HEK293 (cell line): ENCODE data around the gene TNP2.

Experiments
- CTCF ChIA-PET: fragments of 350-600 bp; formaldehyde crosslinking; extraction: SDS; loops from one replicate; lab custom pipeline; 2021; ENCODE audit warnings: antibody characterized with exemption; lab: Yijun Ruan, JAX
- POLR2A ChIA-PET: fragments of 300-600 bp; formaldehyde crosslinking; extraction: SDS; loops from one replicate; lab custom pipeline; 2020; ENCODE audit warnings: antibody characterized with exemption, inconsistent platforms; lab: Yijun Ruan, JAX
- H3K27ac ChIP-seq: fragments of 200-500 bp; sonication (Bioruptor generic); 2 replicates; pipeline ENCODE4 v1.5.1; 2014; ENCODE audit warnings: low read depth, low read length, control low read depth, inconsistent platforms; ENCODE audit errors: extremely low read depth
- H3K36me3 ChIP-seq, 2 experiments: fragments of 200-500 bp in 1 of 2; sonication (Bioruptor generic) in 1 of 2; 1 replicate in 1 of 2; 2 replicates in 1 of 2; pipeline ENCODE4 v1.5.1; 2014 to 2017; ENCODE audit warnings: inconsistent platforms in 2 of 2, low read length in 2 of 2; ENCODE audit not compliant: control insufficient read depth in 2 of 2, insufficient read depth in 1 of 2
- H3K4me1 ChIP-seq: fragments of 200-500 bp; sonication (Bioruptor generic); 2 replicates; pipeline ENCODE4 v1.5.1; 2014; ENCODE audit warnings: mild to moderate bottlenecking, low read length, inconsistent platforms; ENCODE audit not compliant: control insufficient read depth, insufficient read depth
- H3K4me3 ChIP-seq: 2 replicates; pipeline ENCODE4 v1.5.1; 2011; ENCODE audit warnings: low read depth, mild to moderate bottlenecking, control low read depth, low read length, moderate library complexity
- H3K9me3 ChIP-seq: fragments of 200-500 bp; sonication (Bioruptor generic); 2 replicates; pipeline ENCODE4 v1.5.1; 2014; ENCODE audit warnings: low read depth, low read length, inconsistent platforms; ENCODE audit not compliant: control insufficient read depth, insufficient read depth
- KLF7 ChIP-seq: fragments of 450-650 bp; formaldehyde crosslinking; IDR thresholded peaks from 2 replicates; pipeline ENCODE4 v1.5.1; 2016; ENCODE audit warnings: missing biosample characterization, missing genetic modification characterization, borderline replicate concordance
- TRIM28 ChIP-seq: IDR thresholded peaks from 2 replicates; pipeline ENCODE4 v1.6.1; 2011; ENCODE audit warnings: low read length, control low read depth, borderline replicate concordance
- WT1 ChIP-seq: fragments of 450-650 bp; formaldehyde crosslinking; IDR thresholded peaks from 2 replicates; pipeline ENCODE4 v1.5.1; 2016; ENCODE audit warnings: missing biosample characterization, missing genetic modification characterization
- ZIC2 ChIP-seq: fragments of 450-650 bp; formaldehyde crosslinking; IDR thresholded peaks from 2 replicates; pipeline ENCODE4 v1.5.1; 2016; ENCODE audit warnings: missing biosample characterization, missing genetic modification characterization
- ZNF121 ChIP-seq: fragments of 450-650 bp; formaldehyde crosslinking; IDR thresholded peaks from 2 replicates; pipeline ENCODE4 v1.5.1; 2016; ENCODE audit warnings: missing biosample characterization, missing genetic modification characterization
- ZNF132 ChIP-seq: fragments of 450-650 bp; formaldehyde crosslinking; IDR thresholded peaks from 2 replicates; pipeline ENCODE4 v1.5.1; 2017; ENCODE audit warnings: missing biosample characterization, missing genetic modification characterization, borderline replicate concordance
- ZNF211 ChIP-seq: fragments of 450-650 bp; formaldehyde crosslinking; IDR thresholded peaks from 2 replicates; pipeline ENCODE4 v1.5.1; 2016; ENCODE audit warnings: low read depth, missing biosample characterization, missing genetic modification characterization
- ZNF292 ChIP-seq: fragments of 450-650 bp; formaldehyde crosslinking; IDR thresholded peaks from 2 replicates; pipeline ENCODE4 v1.5.1; 2016; ENCODE audit warnings: low read depth, missing biosample characterization, missing genetic modification characterization, borderline replicate concordance
- ZNF311 ChIP-seq: fragments of 450-650 bp; formaldehyde crosslinking; IDR thresholded peaks from 2 replicates; pipeline ENCODE4 v1.5.1; 2017; ENCODE audit warnings: missing biosample characterization, missing genetic modification characterization, borderline replicate concordance
- ZNF335 ChIP-seq: fragments of 450-650 bp; formaldehyde crosslinking; conservative IDR thresholded peaks from 2 replicates; pipeline ENCODE4 v1.5.1; 2016; ENCODE audit warnings: missing biosample characterization, missing genetic modification characterization
- ZNF350 ChIP-seq: fragments of 450-650 bp; formaldehyde crosslinking; IDR thresholded peaks from 2 replicates; pipeline ENCODE4 v1.5.0; 2017; ENCODE audit warnings: missing biosample characterization, mild to moderate bottlenecking, missing genetic modification characterization
- ZNF354C ChIP-seq: fragments of 450-650 bp; formaldehyde crosslinking; IDR thresholded peaks from 2 replicates; pipeline ENCODE4 v1.5.1; 2016; ENCODE audit warnings: missing biosample characterization, missing genetic modification characterization, low read depth, borderline replicate concordance
- ZNF366 ChIP-seq: fragments of 450-650 bp; formaldehyde crosslinking; conservative IDR thresholded peaks from 2 replicates; pipeline ENCODE4 v1.5.1; 2016; ENCODE audit warnings: missing biosample characterization, missing genetic modification characterization
- ZNF544 ChIP-seq: fragments of 450-650 bp; formaldehyde crosslinking; IDR thresholded peaks from 2 replicates; pipeline ENCODE4 v1.5.0; 2017; ENCODE audit warnings: missing biosample characterization, missing genetic modification characterization
- ZNF623 ChIP-seq: fragments of 450-650 bp; formaldehyde crosslinking; IDR thresholded peaks from 2 replicates; pipeline ENCODE4 v1.5.1; 2016; ENCODE audit warnings: missing biosample characterization, missing genetic modification characterization
- ZNF626 ChIP-seq: fragments of 450-650 bp; sonication (Bioruptor Pico); formaldehyde crosslinking; IDR thresholded peaks from 2 replicates; pipeline ENCODE4 v1.5.1; 2018; ENCODE audit warnings: missing biosample characterization, missing genetic modification characterization, inconsistent platforms
- ZNF660 ChIP-seq: fragments of 450-650 bp; IDR thresholded peaks from 2 replicates; pipeline ENCODE4 v1.5.1; 2018; ENCODE audit warnings: missing biosample characterization, mild to moderate bottlenecking, missing genetic modification characterization
- ZNF692 ChIP-seq: fragments of 450-650 bp; formaldehyde crosslinking; IDR thresholded peaks from 2 replicates; pipeline ENCODE4 v1.5.1; 2016; ENCODE audit warnings: missing biosample characterization, missing genetic modification characterization
- ZNF701 ChIP-seq: fragments of 450-650 bp; formaldehyde crosslinking; IDR thresholded peaks from 2 replicates; pipeline ENCODE4 v1.5.1; 2016; ENCODE audit warnings: missing biosample characterization, missing genetic modification characterization
- ZNF707 ChIP-seq: fragments of 450-650 bp; formaldehyde crosslinking; IDR thresholded peaks from 2 replicates; pipeline ENCODE4 v1.5.1; 2016; ENCODE audit warnings: missing biosample characterization, missing genetic modification characterization
- ZNF837 ChIP-seq: fragments of 450-650 bp; formaldehyde crosslinking; IDR thresholded peaks from 2 replicates; pipeline ENCODE4 v1.5.1; 2016; ENCODE audit warnings: missing biosample characterization, missing genetic modification characterization
- ZNF843 ChIP-seq: fragments of 450-650 bp; formaldehyde crosslinking; IDR thresholded peaks from 2 replicates; pipeline ENCODE4 v1.5.1; 2016; ENCODE audit warnings: missing biosample characterization, missing genetic modification characterization
- ZSCAN30 ChIP-seq: fragments of 450-650 bp; IDR thresholded peaks from 2 replicates; pipeline ENCODE4 v1.5.1; 2018; ENCODE audit warnings: missing biosample characterization, mild to moderate bottlenecking, missing genetic modification characterization, moderate library complexity
- TF ChIP-seq, protein P1 (sequence below): fragments of 450-650 bp; formaldehyde crosslinking; IDR thresholded peaks from 2 replicates; pipeline ENCODE4 v1.5.1; 2016; ENCODE audit warnings: missing biosample characterization, missing genetic modification characterization, borderline replicate concordance

The TNP2 gene

DNA sequence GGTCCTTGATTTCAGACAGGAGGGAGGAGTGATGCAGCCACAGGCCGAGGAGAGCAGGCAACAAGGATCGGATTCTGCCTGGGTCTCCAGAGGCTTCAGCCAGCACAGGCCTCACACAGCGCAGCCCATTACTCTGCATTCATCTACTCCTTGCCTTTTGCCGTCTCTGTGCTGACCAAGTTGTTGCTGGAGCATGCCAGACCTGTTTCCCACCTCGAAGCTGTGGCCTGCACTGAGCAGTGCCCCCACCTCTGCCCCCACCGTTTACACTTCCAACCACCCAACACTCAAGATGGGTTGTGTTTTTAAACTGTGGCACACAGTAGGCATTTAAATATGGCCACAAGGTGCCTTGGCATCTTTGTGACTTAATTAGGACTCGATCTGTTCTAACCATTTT, 5.8 kb upstream of the TNP2 start:
- no peak overlapping the region for H3K4me3 ChIP-seq
- CTCF ChIA-PET: no interaction called here
- H3K27ac ChIP-seq: no peak overlapping the region
- POLR2A ChIA-PET: interaction anchor here (2.6 kb wide), 1 partner anchor 19 kb away, joined by 10 read pairs; the partner anchor contains the start of gene SOCS1
- peaks cover 5% of the 10 kb centered on the region for H3K4me1 ChIP-seq
- H3K9me3 ChIP-seq: no peaks in the 10 kb centered on the region
- no peak for TF ChIP-seq ZNF121 (tag by site-specific recombination)
- TF ChIP-seq ZNF626 (tag by site-specific recombination): no peak
- no peak for TF ChIP-seq ZNF335 (tag by site-specific recombination)
- no peak for TF ChIP-seq ZNF292 (tag by site-specific recombination)
- no peak for TF ChIP-seq ZNF311 (tag by site-specific recombination)
- TF ChIP-seq ZNF707 (tag by site-specific recombination): no peak
- TF ChIP-seq ZNF837 (tag by site-specific recombination): no peak
- no peak for TF ChIP-seq ZNF660 (tag by site-specific recombination)
- TF ChIP-seq ZNF132 (tag by site-specific recombination): no peak
- no peak for TF ChIP-seq ZNF701
- TF ChIP-seq ZNF623: no peak
- TF ChIP-seq ZNF350: no peak
- TF ChIP-seq KLF7 (tag by site-specific recombination): no peak
- no peak for TF ChIP-seq TRIM28
- TF ChIP-seq ZNF211: no peak
- no peak for TF ChIP-seq ZNF843
- H3K36me3 ChIP-seq: no peaks in the 10 kb centered on the region

GRCh38 chr16:11273721-11274324, 4.7 kb upstream of the TNP2 start:
- Histone ChIP-seq H3K27ac (peak overlapping the region; percentile 45; the same call in 1 of the 2 replicates), H3K4me3 (no peak overlapping the region), H3K4me1 (peaks cover 5% of the 10 kb centered on the region), H3K36me3 (no peaks in the 10 kb centered on the region), H3K9me3 (no peaks in the 10 kb centered on the region)
- ChIA-PET POLR2A (interaction anchor here (2.6 kb wide), 1 partner anchor 18 kb away, joined by 10 read pairs; the partner anchor contains the start of gene SOCS1), CTCF (interaction anchor here (0.7 to 1.1 kb wide), 2 partner anchors 18 to 102 kb away, joined by 6 to 7 read pairs; partner anchors contain the start of gene SOCS1)
- TF ChIP-seq ZIC2 (tag by site-specific recombination) (0 out of 2 replicates have a peak, but pooled peaks have one; percentile 41), ZNF366 (tag by site-specific recombination) (no peak), WT1 (tag by site-specific recombination) (peak; percentile 58; the same call in 1 of the 2 replicates), ZNF354C (tag by site-specific recombination) (no peak), ZNF692 (tag by site-specific recombination) (no peak), ZNF544 (no peak), ZSCAN30 (tag by site-specific recombination) (0 out of 2 replicates have a peak, but pooled peaks have one; percentile 34)
- TF ChIP-seq, protein P1, sequence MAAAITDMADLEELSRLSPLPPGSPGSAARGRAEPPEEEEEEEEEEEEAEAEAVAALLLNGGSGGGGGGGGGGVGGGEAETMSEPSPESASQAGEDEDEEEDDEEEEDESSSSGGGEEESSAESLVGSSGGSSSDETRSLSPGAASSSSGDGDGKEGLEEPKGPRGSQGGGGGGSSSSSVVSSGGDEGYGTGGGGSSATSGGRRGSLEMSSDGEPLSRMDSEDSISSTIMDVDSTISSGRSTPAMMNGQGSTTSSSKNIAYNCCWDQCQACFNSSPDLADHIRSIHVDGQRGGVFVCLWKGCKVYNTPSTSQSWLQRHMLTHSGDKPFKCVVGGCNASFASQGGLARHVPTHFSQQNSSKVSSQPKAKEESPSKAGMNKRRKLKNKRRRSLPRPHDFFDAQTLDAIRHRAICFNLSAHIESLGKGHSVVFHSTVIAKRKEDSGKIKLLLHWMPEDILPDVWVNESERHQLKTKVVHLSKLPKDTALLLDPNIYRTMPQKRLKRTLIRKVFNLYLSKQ (tag by site-specific recombination): no peak
